ENCODE data around the gene MBOAT1. TPM values are rescaled to one million over a fixed set of nuclear protein-coding genes. Genes with fewer than 3 reads are reported as not detected.

MBOAT1 gene
- polyA plus RNA-seq, 1 donor (not counting 4 experiments of a cell fraction or from before 2014, with no cell fraction given), result 4.9 TPM

DNA sequence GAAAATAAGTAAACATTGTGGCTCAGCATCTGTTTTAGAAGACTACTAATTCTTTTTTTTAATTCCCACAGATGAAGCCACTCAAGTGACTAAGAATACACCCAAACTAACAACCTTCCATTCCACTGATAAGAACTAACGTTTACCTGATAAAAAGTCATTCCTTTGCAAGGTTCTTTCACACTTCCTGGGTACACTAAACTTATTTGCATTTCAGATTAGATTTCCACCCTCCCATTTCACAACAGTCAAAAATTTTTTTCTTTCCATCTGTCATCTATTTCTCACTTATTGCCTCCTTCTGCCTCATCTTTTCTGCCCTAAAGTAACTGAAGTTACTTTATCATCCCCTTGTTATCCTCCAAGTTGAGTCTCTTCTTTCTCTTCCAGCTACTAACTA, 20.3 kb downstream of the MBOAT1 start:
- no peaks in the 10 kb centered on the region for H3K79me2 ChIP-seq (ENCODE audit: control insufficient read depth, insufficient read depth, low read length)
- H3K36me3 ChIP-seq (ENCODE audit: control insufficient read depth in 2 of 2, extremely low read depth in 1 of 2, insufficient read depth in 2 of 2, low read length in 2 of 2), result no peaks in the 10 kb centered on the region
- no peak overlapping the region for H2AFZ ChIP-seq (ENCODE audit: control insufficient read depth, low read length)
- FAIRE-seq, result no peak
- TF ChIP-seq, protein P1, sequence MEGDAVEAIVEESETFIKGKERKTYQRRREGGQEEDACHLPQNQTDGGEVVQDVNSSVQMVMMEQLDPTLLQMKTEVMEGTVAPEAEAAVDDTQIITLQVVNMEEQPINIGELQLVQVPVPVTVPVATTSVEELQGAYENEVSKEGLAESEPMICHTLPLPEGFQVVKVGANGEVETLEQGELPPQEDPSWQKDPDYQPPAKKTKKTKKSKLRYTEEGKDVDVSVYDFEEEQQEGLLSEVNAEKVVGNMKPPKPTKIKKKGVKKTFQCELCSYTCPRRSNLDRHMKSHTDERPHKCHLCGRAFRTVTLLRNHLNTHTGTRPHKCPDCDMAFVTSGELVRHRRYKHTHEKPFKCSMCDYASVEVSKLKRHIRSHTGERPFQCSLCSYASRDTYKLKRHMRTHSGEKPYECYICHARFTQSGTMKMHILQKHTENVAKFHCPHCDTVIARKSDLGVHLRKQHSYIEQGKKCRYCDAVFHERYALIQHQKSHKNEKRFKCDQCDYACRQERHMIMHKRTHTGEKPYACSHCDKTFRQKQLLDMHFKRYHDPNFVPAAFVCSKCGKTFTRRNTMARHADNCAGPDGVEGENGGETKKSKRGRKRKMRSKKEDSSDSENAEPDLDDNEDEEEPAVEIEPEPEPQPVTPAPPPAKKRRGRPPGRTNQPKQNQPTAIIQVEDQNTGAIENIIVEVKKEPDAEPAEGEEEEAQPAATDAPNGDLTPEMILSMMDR (optimal IDR thresholded peaks at IDR 0.05 in 1 of 3, IDR thresholded peaks at IDR 0.05 in 1 of 3, conservative IDR thresholded peaks at IDR 0.05 in 1 of 3; ENCODE audit: extremely low read depth in 1 of 3, insufficient read depth in 2 of 3, low read length in 3 of 3), result no peak
- no peak for TF ChIP-seq EZH2 (IDR thresholded peaks at IDR 0.05; ENCODE audit: low read length)
- H3K27me3 ChIP-seq (ENCODE audit: control insufficient read depth, extremely low read depth, insufficient read depth, low read length), result no peaks in the 10 kb centered on the region
- no peaks in the 10 kb centered on the region for H3K9me3 ChIP-seq (ENCODE audit: control insufficient read depth, low read depth, low read length)
- H3K27ac ChIP-seq (ENCODE audit: control insufficient read depth, insufficient read depth, low read length), result no peak overlapping the region
- DNase-seq (ENCODE audit: low read depth, low spot score), result no peak
- peaks cover under 1% of the 10 kb centered on the region for H3K9me1 ChIP-seq (ENCODE audit: control insufficient read depth, extremely low read depth, insufficient read depth, low read length)
- peaks cover 5% of the 10 kb centered on the region for H3K4me1 ChIP-seq (ENCODE audit: control insufficient read depth, extremely low read depth, insufficient read depth, low read length)
- H3K4me2 ChIP-seq (ENCODE audit: control insufficient read depth, extremely low read depth, insufficient read depth, low read depth, low read length), result no peak overlapping the region
- H3K9ac ChIP-seq (ENCODE audit: control insufficient read depth, extremely low read depth, insufficient read depth, low read length), result no peak overlapping the region
- dilution Hi-C loops (cut with MboI; ENCODE audit: extremely low pct_ligation_motif_present, low sequenced_read_pairs), result no loop called here
- H3K4me3 ChIP-seq (ENCODE audit: control insufficient read depth in 2 of 3, extremely low read depth in 1 of 3, insufficient read depth in 2 of 3, low read depth in 1 of 3, low read length in 3 of 3), result no peak overlapping the region
- H4K20me1 ChIP-seq (ENCODE audit: control insufficient read depth, extremely low read depth, insufficient read depth, low read length), result no peaks in the 10 kb centered on the region

DNA sequence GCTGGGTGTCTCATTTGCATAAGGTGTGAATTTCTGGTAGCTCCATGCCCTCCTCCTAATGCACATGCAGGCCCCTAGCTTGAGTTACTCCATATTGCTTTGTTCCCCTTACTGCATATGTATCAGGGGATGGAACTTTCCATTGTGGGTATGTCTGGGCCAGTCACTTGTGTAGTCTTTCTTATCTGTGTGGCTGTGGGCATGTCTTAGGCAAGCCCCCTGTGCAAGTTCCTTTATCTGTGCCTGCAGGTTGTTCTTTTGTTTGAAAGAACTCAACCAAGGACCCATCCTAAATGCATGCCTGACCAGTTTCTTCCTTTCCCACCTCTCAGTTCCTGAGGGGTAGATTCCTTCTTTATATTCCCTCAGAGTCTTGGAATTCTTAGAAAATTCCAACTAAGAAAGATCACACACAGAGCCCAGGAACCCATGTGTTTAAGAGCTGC, 23.6 kb downstream of the MBOAT1 start:
- dilution Hi-C loops (cut with MboI; ENCODE audit: extremely low pct_ligation_motif_present, low sequenced_read_pairs), result no loop called here

More for the DNA sequence above, 23.6 kb downstream of the MBOAT1 start:
- Histone ChIP-seq H3K79me2 (ENCODE audit: control insufficient read depth, insufficient read depth, low read length) (peaks cover 2% of the 10 kb centered on the region), H4K20me1 (ENCODE audit: control insufficient read depth, extremely low read depth, insufficient read depth, low read length) (no peaks in the 10 kb centered on the region), H3K9me1 (ENCODE audit: control insufficient read depth, extremely low read depth, insufficient read depth, low read length) (no peaks in the 10 kb centered on the region), H3K9me3 (ENCODE audit: control insufficient read depth, low read depth, low read length) (no peaks in the 10 kb centered on the region), H3K9ac (ENCODE audit: control insufficient read depth, extremely low read depth, insufficient read depth, low read length) (no peak overlapping the region), H3K27me3 (ENCODE audit: control insufficient read depth, extremely low read depth, insufficient read depth, low read length) (no peaks in the 10 kb centered on the region), H3K27ac (ENCODE audit: control insufficient read depth, insufficient read depth, low read length) (no peak overlapping the region), H3K4me2 (ENCODE audit: control insufficient read depth, extremely low read depth, insufficient read depth, low read depth, low read length) (no peak overlapping the region), H3K4me3 (ENCODE audit: control insufficient read depth in 2 of 3, extremely low read depth in 1 of 3, insufficient read depth in 2 of 3, low read depth in 1 of 3, low read length in 3 of 3) (no peak overlapping the region), H3K4me1 (ENCODE audit: control insufficient read depth, extremely low read depth, insufficient read depth, low read length) (peaks cover 7% of the 10 kb centered on the region), H3K36me3 (ENCODE audit: control insufficient read depth in 2 of 2, extremely low read depth in 1 of 2, insufficient read depth in 2 of 2, low read length in 2 of 2) (no peaks in the 10 kb centered on the region), H2AFZ (ENCODE audit: control insufficient read depth, low read length) (no peak overlapping the region)
- DNase-seq (ENCODE audit: low read depth, low spot score) (no peak), FAIRE-seq (no peak)
- no peak for TF ChIP-seq EZH2 (IDR thresholded peaks at IDR 0.05; ENCODE audit: low read length)
- TF ChIP-seq, protein P1 (optimal IDR thresholded peaks at IDR 0.05 in 1 of 3, IDR thresholded peaks at IDR 0.05 in 1 of 3, conservative IDR thresholded peaks at IDR 0.05 in 1 of 3; ENCODE audit: extremely low read depth in 1 of 3, insufficient read depth in 2 of 3, low read length in 3 of 3), result no peak
